Frontal cortex (tissue), 4 donors: ENCODE measurements around the gene PRR12. TPM values are rescaled to one million over a fixed set of nuclear protein-coding genes. Genes with fewer than 3 reads are reported as not detected.

Experiments used
- DNase-seq, 2 donors: peaks; one replicate each; pipeline ENCODE4 v3.0.0; 2012; ENCODE audit warnings: low spot score in 2 of 2
- FAIRE-seq: peaks from 2 replicates; lab custom pipeline; 2012; peaks lifted over from hg19 to GRCh38; lab: Jason Lieb, UNC
- total RNA-seq: library from RNA; depleted of rRNA; stranded (reverse); fragments of >200 nt; gene quantifications from one replicate; pipeline ENCODE4 v1.2.3, GENCODE V29; 2014
- donor health status: control.
- donor health status: control.
- donor health status: control.

PRR12 gene
- total RNA-seq, 1 donor from 2014 or later, result 5.7 TPM

DNA sequence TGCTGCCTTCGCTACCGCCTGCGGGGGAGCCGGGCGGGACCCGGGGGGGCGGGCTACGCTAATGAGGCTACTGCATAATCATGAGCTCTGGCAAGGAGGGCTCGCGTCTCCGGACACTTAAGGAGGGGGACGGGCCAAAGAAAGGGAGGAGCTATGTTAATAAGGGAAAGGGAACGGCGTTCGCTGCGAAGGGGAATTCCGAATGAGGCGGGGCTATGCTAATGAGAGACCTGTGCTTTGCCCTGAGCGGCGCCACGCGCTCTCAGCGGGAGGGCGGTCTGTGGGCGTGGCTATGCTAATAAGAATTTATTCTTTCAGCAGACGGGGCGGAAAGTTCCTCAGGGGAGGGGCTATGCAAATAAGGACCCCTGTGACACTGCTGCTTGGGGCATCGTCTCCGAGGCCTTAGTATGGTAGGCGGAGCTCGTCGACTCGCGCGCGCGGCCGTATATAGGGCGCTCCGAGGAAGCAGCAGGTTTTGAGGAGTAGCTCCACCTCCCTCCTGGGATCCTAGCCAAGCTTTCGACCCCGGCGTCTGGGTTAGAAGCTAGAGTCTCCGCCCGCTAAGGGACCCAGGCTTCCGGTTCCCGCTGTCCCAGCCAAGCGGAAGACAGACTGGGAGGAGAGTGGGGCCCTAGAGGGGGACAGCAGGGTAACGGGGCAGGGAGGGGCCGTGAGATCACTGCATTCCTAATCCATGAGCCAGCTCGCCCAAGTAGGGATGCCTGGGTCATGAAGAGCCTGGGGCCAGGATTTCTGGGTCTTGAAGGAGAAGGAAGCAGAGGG lies 49.3 kb downstream of the PRR12 start, which contains the start of gene RRAS:
TSS of gene RRAS (minus strand) at position 31 of the 786 bp plus-strand sequence. CDS start 45 bp downstream, outside the sequence.
- DNase-seq, result peak; percentile 97
- FAIRE-seq, result peak; percentile 98

DNA sequence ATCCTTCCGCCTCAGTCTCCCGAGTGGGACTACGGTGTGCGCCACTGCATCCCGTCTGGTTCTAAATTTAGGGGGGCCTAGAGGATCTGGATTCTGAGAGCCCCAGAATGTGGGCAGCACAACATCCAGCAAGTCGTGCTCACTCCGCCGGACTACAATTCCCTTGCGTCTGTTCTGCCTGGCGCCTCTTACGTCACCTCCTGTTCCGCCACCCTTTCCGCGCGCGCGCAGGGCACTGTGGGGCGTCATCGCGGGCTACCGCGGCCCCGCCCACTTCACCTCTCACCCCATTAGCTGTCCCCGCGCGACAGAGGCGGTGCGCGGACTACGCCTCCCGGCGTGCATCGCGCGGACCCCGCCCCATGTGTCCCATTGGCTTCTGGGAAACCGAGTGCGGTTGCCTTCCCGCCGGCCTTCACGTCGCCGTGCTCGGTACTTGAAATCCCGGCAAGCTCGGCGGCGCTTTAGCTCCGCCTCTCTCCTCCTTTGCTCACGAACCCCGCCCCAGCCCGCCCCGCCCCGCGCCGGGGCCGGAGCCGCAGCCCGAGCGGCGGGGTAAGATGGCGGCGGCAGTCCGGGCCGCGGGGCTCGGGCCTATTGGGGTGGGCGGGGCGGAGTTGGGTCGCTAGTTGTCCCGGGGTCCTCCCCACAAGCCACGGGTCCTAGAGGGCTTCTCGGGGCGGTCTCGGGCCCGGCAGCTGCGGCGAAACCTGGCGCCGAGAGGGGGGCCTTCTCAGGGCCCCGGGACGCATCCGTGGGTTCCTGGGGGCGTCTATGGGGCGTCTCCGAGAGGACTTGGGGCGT lies 50.9 kb downstream of the PRR12 start, which contains the start of gene SCAF1:
TSS of gene SCAF1 (plus strand) at position 522 of the 804 bp plus-strand sequence. CDS start 2,818 bp downstream, outside the sequence.
- DNase-seq (peak; percentile 98 to 100), FAIRE-seq (peak; percentile 88)

- no peak for FAIRE-seq
- DNase-seq, result no peak
These were observed 51.6 kb downstream of the PRR12 start for GRCh38 chr19:49642492-49643035.

DNA sequence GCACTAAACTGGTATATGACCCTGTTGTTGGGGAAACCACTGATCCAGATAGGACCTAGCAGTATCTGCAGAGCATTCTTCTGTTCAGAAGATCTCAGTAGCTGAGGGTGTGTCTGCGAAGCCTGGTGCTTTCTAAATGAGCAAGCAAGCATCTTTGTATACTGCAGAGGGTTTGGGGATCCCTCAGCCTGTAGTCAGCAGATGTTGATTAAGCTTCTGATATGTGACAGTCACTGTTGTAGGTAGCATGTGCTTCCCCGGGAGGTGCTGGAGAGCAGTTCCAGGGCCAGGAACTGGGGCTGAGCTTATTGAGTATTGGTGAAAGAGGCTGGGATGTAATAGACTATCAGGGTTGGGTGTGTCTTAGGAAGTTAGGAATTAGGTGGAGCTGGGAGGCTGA lies 52.5 kb downstream of the PRR12 start:
- FAIRE-seq (no peak), DNase-seq (no peak)

GRCh38 chr19:49645592-49645991 lies 54.6 kb downstream of the PRR12 start:
- FAIRE-seq, result no peak
- no peak for DNase-seq

DNA sequence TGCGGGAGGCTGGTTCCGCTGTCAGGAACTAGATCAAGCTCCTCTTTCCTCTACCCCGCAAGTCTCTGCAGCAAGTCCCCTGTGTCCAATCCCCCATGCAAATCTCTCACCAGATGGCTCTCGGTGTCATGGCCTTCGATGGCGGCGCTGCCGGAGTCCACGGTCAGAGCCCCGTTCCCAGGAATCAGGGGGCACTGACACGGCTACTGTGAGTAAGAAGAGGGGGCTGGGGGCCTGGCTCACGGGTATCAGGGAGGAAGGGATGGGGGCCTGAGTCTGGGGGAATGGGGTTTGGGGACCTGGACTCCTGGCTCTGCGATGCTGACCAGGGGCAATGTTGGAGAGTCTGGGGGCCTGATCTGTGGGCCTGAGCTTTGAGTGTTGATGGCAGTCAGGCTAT lies 55.0 kb downstream of the PRR12 start:
- FAIRE-seq (no peak), DNase-seq (no peak)

- DNase-seq (no peak), FAIRE-seq (no peak)
These were observed 55.6 kb downstream of the PRR12 start for GRCh38 chr19:49646586-49646985.

GRCh38 chr19:49651029-49651819 lies 60.2 kb downstream of the PRR12 start:
- FAIRE-seq, result no peak
- no peak for DNase-seq

DNA sequence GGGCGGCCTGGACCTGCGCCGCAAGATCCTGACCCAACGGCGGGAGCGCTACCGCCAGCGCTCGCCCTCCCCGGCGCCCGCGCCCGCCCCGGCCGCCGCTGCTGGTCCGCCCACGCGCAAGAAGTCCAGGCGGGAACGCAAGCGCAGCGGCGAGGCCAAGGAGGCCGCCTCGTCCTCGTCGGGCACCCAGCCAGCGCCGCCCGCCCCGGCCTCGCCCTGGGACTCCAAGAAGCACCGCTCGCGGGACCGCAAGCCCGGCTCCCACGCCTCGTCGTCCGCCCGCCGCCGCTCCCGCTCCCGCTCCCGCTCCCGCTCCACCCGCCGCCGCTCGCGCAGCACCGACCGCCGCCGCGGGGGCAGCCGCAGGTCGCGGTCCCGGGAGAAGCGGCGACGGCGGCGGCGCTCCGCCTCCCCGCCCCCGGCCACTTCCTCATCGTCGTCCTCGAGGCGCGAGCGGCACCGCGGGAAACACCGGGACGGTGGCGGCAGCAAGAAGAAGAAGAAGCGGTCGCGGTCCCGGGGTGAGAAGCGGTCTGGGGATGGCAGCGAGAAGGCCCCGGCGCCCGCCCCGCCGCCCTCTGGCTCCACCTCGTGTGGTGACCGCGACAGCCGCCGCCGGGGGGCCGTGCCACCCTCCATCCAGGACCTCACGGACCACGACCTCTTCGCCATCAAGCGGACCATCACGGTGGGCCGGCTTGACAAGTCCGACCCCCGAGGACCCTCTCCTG lies 61.0 kb downstream of the PRR12 start:
- no peak for FAIRE-seq

GRCh38 chr19:49652551-49653465 lies 61.8 kb downstream of the PRR12 start:
- FAIRE-seq (no peak), DNase-seq (no peak)

More for the DNA sequence above, 61.0 kb downstream of the PRR12 start:
- DNase-seq, result no peak

DNA sequence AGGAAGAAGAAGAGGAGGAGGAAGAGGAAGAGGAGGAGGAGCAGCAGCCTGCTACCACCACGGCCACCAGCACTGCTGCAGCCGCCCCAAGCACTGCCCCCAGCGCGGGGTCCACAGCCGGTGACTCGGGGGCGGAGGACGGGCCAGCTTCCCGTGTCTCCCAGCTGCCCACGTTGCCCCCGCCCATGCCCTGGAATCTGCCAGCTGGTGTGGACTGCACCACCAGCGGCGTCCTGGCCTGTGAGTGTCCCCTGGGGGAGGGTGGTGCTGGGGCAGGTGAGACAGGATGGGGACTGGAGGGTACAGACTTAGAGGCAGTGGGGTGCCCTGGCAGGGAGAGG lies 62.5 kb downstream of the PRR12 start:
- DNase-seq (no peak), FAIRE-seq (no peak)

GRCh38 chr19:49654581-49654980 lies 63.6 kb downstream of the PRR12 start:
- DNase-seq, result no peak
- FAIRE-seq, result no peak

- DNase-seq (no peak), FAIRE-seq (no peak)
These were observed 64.8 kb downstream of the PRR12 start for GRCh38 chr19:49655570-49656455.

DNA sequence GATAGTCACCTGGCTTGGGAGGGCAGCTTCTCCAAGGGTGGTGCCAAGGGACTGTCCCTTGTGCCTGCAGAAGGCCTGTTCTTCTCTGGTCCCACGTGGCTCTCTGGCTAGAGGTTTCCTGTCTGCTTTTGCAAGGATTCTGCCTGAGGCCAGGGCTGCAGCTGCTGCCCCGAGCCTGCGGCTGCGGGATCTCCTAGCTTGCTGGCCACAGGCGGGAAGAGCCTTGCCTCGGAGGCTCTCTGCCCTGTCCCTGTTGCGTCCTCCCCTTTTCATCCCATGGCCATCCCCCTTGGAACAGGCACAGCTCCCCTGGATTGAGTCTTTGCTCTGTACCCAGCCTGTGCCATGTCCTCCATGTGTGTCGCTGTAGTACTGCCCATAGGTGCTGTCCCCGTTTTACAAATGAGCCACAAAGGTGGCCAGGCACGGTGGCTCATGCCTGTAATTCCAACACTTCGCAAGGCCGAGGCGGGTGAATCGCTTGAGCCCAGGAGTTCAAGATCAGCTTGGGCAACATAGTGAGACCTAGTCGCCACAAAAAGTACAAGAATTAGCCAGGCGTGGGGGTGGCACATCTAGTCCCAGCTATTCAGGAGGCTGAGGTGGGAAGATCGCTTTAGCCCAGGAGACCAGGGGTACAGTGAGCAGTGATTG lies 65.6 kb downstream of the PRR12 start:
- no peak for DNase-seq
- no peak for FAIRE-seq

DNA sequence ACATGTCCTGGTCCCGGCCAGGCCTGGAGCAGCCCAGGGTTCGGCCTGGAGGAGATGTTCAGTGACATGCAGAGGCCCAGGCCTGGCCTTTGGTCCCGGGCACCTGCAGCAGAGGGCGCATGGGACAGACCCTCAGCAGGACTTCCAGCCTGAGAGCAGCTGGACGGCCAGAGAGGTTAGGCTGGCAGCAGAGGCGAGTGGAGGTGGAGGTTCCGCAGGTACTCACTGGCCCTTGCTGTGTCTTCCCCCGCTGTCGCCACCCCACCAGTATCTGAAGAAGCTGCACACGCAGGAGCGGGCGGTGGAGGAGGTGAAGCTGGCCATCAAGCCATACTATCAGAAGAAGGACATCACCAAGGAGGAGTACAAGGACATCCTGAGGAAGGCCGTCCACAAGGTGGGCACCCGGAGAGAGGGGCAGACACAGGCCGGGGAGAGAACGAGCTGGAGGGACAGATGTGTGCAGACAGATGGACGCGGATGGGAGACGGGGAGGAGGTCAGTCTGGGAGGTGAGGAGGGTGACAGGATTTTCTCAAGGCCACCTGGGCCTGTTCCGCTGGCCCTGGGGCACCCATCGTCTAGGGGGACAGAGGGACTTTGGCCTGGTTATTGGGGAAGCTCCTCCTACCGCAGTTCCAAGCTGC lies 66.6 kb downstream of the PRR12 start:
- DNase-seq (no peak), FAIRE-seq (no peak)

DNA sequence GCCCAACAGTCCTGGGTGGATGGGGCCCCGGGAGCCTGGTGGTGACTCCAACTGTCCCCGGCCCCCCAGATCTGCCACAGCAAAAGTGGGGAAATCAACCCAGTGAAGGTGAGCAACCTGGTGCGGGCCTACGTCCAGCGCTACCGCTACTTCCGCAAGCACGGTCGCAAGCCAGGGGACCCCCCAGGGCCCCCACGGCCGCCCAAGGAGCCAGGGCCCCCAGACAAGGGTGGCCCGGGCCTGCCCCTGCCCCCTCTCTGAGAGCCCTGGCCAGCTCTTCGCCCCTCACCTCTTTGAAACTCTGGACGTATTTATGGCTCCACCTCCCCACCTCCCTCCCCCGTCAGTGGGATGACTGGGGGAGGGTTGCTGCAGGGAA lies 67.1 kb downstream of the PRR12 start:
- DNase-seq, result no peak
- FAIRE-seq, result no peak
